ENCODE data around the gene CHMP1B. TPM values are rescaled to one million over a fixed set of nuclear protein-coding genes. Genes with fewer than 3 reads are reported as not detected.

The CHMP1B gene
- total RNA-seq, 1 experiment from 2014 or later, result 38.7 TPM

DNA sequence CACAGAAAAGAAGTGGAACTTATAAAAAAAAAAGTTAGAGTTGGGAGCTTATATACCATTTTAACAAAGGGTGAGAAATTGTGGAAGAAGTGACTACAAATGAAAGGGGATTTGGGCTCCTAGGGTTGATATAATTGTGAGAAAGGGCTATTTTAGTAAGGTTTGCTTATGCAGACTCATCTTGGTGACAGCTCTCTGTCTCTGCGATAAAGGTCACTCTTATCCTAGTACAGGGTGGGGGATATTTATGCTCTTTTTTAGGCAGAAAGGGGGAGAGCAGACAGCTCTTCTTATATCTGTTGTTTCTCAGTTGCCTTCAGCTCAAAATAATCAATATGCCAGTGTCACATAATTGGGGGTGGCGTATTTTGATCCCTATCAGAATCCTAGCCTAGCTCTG lies 31.3 kb upstream of the CHMP1B start:
- Mint-ChIP-seq H3K36me3 (ENCODE audit: insufficient read depth in 1 of 3, low read depth in 3 of 3) (peaks cover 0 to 4% (median 0%) of the 10 kb centered on the region in 3 experiments; a peak in 2 of 7 replicates), H3K27ac (no peak overlapping the region), H3K4me3 (no peak overlapping the region), H3K27me3 (ENCODE audit: low read depth) (no peaks in the 10 kb centered on the region), H3K9me3 (0 out of 5 replicates have a peak, but pooled peaks cover 0 to 3% of the 10 kb centered on the region in 2 experiments), H3K4me1 (peaks cover 22 to 28% of the 10 kb centered on the region in 2 experiments)
- TF ChIP-seq, protein P1, sequence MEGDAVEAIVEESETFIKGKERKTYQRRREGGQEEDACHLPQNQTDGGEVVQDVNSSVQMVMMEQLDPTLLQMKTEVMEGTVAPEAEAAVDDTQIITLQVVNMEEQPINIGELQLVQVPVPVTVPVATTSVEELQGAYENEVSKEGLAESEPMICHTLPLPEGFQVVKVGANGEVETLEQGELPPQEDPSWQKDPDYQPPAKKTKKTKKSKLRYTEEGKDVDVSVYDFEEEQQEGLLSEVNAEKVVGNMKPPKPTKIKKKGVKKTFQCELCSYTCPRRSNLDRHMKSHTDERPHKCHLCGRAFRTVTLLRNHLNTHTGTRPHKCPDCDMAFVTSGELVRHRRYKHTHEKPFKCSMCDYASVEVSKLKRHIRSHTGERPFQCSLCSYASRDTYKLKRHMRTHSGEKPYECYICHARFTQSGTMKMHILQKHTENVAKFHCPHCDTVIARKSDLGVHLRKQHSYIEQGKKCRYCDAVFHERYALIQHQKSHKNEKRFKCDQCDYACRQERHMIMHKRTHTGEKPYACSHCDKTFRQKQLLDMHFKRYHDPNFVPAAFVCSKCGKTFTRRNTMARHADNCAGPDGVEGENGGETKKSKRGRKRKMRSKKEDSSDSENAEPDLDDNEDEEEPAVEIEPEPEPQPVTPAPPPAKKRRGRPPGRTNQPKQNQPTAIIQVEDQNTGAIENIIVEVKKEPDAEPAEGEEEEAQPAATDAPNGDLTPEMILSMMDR (conservative IDR thresholded peaks at IDR 0.05), result no peak
- Histone ChIP-seq H3K4me2 (ENCODE audit: insufficient read depth, insufficient read length, low read length) (no peak overlapping the region), H3K18ac (ENCODE audit: insufficient read length, low read depth, low read length) (no peak overlapping the region), H3K23me2 (ENCODE audit: insufficient read length, low read depth, low read length, poor library complexity, severe bottlenecking) (no peaks in the 10 kb centered on the region), H3K23ac (ENCODE audit: insufficient read length, low read depth, low read length) (no peak overlapping the region), H3K4me1 (ENCODE audit: insufficient read depth, low read length) (peaks cover 2% of the 10 kb centered on the region; the same call in 1 of the 2 replicates), H3K27ac (ENCODE audit: insufficient read length, low read depth, low read length) (no peak overlapping the region), H3K79me2 (ENCODE audit: insufficient read depth, low read length) (no peaks in the 10 kb centered on the region), H3K14ac (ENCODE audit: insufficient read depth, low read length) (no peak overlapping the region), H2BK15ac (ENCODE audit: low read depth, low read length) (no peak overlapping the region), H2AK5ac (ENCODE audit: insufficient read length, low read length) (no peak overlapping the region), H2BK12ac (ENCODE audit: insufficient read length, low read depth, low read length) (no peak overlapping the region), H4K5ac (ENCODE audit: insufficient read length, low read depth, low read length) (no peak overlapping the region), H4K91ac (ENCODE audit: insufficient read length, low read depth, low read length) (no peak overlapping the region), H3K9ac (ENCODE audit: extremely low read depth, insufficient read length, low read length) (no peak overlapping the region), H3T11ph (ENCODE audit: low read length) (no peak overlapping the region), H3K27me3 (ENCODE audit: insufficient read depth, low read length) (no peaks in the 10 kb centered on the region), H4K20me1 (ENCODE audit: control insufficient read depth, insufficient read depth, insufficient read length) (no peaks in the 10 kb centered on the region), H4K8ac (replicated peaks; ENCODE audit: insufficient read length, low read depth, low read length) (no peak overlapping the region), H3K56ac (ENCODE audit: insufficient read length, low read depth, low read length) (no peak overlapping the region), H2BK5ac (ENCODE audit: insufficient read length, low read length) (no peak overlapping the region), H3K9me3 (ENCODE audit: control insufficient read depth, low read depth, low read length) (no peaks in the 10 kb centered on the region), H2BK20ac (ENCODE audit: low read depth, low read length, poor library complexity, severe bottlenecking) (no peak overlapping the region), H2BK120ac (ENCODE audit: low read depth, low read length, poor library complexity, severe bottlenecking) (no peak overlapping the region), H3K79me1 (ENCODE audit: insufficient read depth, low read depth, low read length, poor library complexity, severe bottlenecking) (no peaks in the 10 kb centered on the region), H2AFZ (ENCODE audit: low read length) (no peak overlapping the region), H3K4ac (ENCODE audit: low read depth, low read length) (no peak overlapping the region)
- DNase-seq, result no peak
- no CpG with 5 or more reads among the region's 2 CpGs for WGBS (ENCODE audit: extremely low coverage, insufficient read length, low lambda C conversion rate)
